Epithelial cell of proximal tubule (primary cell): Measurements from ENCODE around the gene BABAM2. TPM values are rescaled to one million over a fixed set of nuclear protein-coding genes. Genes with fewer than 3 reads are reported as not detected.

Experiments used
- DNase-seq: peaks from one replicate; pipeline ENCODE4 v3.0.0-alpha.2; 2011; ENCODE audit warnings: low read depth
- H3K4me3 ChIP-seq: 2 replicates; pipeline ENCODE4 v1.5.1; 2011; ENCODE audit warnings: low read depth, mild to moderate bottlenecking, low read length
- total RNA-seq: library from RNA; depleted of rRNA; stranded (reverse); fragments of >200 nt; gene quantifications from 2 replicates; pipeline ENCODE4 v1.2.3, GENCODE V29; 2015
- TF ChIP-seq, protein P1 (sequence below): conservative IDR thresholded peaks from 2 replicates; pipeline ENCODE4 v1.5.1; 2012; ENCODE audit warnings: low read depth, mild to moderate bottlenecking, low read length

BABAM2 gene
- total RNA-seq, 1 donor from 2014 or later = 23.6 TPM

DNA sequence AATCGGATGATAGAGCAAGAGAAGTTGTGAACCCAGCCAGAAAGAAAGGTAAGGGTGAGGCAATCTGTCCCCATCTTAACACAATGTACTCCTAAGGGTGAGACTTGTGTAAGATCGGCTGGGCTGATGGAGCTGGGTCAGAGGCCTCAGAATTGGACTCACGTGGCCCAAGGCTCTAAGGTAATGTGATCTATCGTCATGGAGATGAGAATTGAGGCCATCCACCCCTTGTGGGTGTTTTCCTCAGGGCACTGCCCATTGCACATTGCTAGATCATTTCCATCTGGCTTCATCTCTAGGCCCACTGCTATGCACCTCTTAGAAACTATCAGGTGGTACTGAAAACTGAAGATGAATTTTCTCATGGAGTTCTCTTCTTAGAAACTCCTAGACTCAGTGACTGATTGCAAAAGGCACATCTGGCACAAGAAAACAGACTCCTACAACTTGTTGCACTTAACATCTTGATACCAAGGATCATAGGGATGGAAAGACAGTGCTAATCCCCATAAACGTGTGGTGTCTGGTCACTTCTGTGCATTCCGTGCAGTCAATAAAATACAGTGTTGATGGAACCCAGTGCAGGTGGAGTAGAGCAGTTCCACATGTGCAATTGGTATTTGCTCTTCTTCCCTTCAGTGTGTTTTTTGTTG is 273.2 kb downstream of the BABAM2 start:
- TF ChIP-seq, protein P1, sequence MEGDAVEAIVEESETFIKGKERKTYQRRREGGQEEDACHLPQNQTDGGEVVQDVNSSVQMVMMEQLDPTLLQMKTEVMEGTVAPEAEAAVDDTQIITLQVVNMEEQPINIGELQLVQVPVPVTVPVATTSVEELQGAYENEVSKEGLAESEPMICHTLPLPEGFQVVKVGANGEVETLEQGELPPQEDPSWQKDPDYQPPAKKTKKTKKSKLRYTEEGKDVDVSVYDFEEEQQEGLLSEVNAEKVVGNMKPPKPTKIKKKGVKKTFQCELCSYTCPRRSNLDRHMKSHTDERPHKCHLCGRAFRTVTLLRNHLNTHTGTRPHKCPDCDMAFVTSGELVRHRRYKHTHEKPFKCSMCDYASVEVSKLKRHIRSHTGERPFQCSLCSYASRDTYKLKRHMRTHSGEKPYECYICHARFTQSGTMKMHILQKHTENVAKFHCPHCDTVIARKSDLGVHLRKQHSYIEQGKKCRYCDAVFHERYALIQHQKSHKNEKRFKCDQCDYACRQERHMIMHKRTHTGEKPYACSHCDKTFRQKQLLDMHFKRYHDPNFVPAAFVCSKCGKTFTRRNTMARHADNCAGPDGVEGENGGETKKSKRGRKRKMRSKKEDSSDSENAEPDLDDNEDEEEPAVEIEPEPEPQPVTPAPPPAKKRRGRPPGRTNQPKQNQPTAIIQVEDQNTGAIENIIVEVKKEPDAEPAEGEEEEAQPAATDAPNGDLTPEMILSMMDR = no peak
- H3K4me3 ChIP-seq = no peak overlapping the region
- no peak for DNase-seq

DNA sequence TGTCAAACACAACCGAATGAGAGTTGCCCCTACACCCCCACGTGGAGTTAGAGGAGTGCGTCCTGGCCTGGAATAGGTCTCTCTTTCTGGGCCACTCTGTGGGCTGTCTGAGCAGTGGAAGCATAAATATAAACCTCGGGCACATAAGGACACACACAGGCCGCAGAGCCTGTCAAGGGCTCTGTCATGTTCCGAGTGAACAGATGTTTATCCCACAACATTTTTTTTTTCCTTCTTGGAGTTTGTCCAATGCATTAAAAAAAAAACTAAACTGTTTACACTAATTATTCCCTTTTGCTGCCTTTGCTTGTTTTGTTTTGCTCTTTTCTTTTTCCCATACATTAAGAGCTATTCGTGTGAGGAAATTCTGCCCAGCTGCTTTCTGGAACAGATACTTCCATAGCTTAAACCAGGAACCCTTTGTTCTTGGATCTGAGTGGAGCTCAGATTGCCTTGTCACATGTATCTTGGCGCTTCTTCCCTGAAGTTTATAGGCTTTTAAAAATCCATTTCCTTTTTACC is 273.8 kb downstream of the BABAM2 start:
- no peak for DNase-seq
- TF ChIP-seq, protein P1 = no peak
- no peak overlapping the region for H3K4me3 ChIP-seq

DNA sequence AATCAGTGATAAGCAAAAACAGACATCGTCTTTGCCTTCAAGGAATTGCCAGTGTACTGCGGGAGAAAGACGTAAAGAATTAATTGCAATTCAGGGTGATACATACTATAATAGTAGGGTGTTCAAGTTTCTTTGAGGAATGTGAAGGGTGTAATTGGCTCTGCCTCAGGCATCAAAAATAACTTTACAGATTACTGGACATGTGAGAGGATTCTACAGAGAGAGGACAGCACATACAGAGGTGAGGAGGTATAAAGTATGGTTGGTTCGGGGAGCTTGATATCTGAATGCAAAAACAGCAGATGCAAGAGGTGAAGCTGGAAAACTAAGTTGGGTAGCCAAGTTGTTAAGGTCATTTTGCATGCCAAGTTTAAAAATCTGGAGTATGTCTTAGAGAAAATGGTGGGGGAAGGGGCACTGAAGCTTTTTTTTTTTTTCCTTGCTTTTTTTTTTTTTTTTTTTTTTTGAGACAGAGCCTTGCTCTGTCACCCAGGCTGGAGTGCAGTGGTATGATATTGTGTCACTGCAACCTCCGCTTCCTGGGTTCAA is 274.6 kb downstream of the BABAM2 start:
- no peak overlapping the region for H3K4me3 ChIP-seq
- TF ChIP-seq, protein P1 = no peak
- no peak for DNase-seq

DNA sequence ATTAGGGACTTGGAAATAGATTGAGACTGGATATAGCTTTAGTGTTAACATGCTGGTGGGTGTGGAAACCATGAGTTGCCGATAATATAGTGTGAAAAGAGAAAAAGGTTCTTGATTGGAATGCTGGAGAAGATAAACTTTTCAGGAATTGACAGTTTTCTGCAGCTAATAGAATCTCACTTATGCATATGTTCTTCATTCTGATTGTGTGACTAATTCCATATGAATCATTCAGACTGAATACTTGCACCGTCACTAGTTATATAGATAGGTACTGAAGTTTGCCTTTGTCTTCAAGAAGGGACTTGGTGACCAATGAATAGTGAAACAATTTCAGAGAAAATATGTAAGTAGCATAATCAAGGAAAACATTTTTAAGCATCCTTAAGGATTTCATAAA is 276.4 kb downstream of the BABAM2 start:
- no peak overlapping the region for H3K4me3 ChIP-seq
- no peak for DNase-seq
- TF ChIP-seq, protein P1 = no peak

DNA sequence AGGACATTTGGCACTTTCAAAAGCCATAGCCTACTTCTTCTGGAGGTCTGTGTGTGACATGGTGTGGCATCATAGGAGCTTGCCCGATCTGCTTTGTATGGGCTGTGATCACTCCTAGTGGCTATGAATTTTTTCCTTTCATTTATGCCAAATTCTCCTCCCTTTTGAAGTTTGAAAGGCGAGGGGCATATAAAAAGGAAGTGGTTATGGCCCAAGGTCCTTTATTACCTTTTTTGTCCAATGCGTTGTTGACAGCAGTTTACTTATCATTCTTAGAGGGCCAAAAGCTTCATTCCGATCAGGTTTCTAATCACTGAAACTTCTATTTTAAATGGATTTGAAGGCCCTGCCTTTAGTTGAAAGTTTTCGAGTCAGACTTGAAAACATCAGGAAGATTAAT is 277.8 kb downstream of the BABAM2 start:
- H3K4me3 ChIP-seq = no peak overlapping the region
- TF ChIP-seq, protein P1 = peak; percentile 4
- no peak for DNase-seq

DNA sequence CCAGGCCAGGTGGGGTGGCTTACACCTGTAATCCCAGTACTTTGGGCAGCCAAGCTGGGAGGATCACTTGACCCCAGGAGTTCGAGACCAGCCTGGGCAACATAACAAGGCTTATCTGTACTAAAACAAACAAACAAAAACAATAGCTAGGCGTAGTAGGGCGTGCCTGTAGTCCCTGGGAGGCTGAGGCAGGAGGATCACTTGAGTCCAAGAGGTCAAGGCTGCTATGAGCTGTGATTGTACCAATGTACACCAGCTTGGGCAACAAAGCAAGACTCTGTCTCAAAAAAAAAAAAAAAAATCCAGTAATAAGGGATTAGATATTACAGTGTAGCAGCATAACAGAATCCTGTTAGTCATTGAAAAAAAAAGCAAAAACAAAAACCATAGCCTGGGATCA is 279.0 kb downstream of the BABAM2 start:
- no peak for DNase-seq
- TF ChIP-seq, protein P1 = no peak
- H3K4me3 ChIP-seq = no peak overlapping the region
